Stimulated activated CD4-positive, alpha-beta T cell treated with anti-CD3 and anti-CD28 coated beads, Interleukin-15, amount 100 ng/mL, for 24 hours (primary cell): ENCODE measurements around the gene PHTF2.
"Not testable (repeated sequence)": the region's sequence is repeated elsewhere in the genome, so short reads cannot be mapped to it uniquely, and the experiment has no call there.

Experiments used
- DNase-seq: peaks from one replicate; pipeline ENCODE4 v3.0.0-alpha.2; 2020

The PHTF2 gene

DNA sequence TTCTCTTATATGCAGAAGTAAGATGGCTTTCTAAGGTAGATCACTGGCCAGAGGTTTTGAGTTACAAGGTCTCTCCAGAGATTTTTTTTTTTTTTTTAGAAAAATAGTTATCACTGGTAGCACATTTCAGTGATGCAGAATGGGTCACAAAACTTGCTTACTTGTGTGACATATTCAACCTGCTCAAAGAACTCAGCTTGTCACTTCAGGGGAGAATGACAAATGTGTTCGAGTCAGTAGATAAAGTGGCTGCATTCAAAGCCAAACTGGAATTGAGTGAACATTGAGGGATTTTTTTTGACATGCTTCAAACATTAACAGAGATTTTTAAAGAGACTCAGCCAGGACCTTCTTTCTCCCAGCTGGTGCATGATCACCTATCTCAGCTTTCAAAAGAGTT is 33.4 kb downstream of the PHTF2 start:
- no peak for DNase-seq

DNA sequence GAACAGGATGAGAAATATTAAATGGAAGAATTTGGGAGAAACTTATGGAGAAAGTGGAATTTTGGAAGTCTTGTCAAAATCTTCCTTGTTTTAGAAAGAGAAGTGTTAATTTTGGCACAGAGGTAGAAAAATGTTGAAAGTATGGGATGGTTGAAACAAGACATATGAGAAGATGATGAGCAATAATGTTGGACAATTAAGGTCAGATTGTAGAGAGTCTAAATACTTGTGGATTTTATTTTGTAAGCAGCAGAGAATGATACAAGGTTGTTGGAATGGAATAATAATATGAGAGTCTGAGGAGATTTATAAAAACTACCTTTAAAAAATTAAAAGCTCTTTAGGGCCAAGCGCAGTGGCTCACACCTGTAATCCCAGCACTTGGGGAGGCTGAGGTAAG is 34.6 kb downstream of the PHTF2 start:
- DNase-seq = no peak

DNA sequence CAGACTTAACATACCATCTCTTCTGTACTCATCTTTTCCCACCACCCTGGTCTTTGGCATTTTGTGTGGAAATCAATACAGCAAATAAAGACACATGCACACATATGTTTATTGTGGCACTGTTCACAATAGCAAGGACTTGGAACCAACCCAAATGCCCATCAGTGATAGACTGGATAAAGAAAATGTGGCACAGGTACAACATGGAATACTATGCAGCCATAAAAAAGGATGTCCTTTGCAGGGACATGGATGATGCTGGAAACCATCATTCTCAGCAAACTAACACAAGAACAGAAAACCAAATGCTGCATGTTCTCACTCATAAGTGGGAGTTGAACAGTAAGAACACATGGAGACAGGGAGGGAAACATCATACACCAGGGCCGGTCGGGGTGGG is 37.9 kb downstream of the PHTF2 start:
- not testable (repeated sequence) for DNase-seq

DNA sequence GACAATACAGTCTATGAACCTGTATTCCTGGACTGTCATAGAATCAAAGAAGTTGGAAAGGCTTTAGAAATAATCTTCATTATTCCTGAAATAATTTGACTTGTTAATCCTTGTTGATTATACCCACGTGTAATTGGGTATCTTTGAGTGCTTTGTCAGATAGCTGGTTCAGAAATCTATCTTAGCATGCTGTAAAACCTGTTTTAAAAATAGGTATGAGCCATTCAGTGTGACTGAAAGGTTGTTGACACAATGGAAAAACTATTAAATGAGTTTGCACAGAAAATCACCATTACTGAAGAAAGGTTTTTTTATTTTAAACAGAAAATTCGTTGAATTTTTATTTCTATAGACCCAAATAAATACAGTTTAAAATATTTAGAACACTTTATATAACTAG is 38.7 kb downstream of the PHTF2 start:
- DNase-seq = no peak

DNA sequence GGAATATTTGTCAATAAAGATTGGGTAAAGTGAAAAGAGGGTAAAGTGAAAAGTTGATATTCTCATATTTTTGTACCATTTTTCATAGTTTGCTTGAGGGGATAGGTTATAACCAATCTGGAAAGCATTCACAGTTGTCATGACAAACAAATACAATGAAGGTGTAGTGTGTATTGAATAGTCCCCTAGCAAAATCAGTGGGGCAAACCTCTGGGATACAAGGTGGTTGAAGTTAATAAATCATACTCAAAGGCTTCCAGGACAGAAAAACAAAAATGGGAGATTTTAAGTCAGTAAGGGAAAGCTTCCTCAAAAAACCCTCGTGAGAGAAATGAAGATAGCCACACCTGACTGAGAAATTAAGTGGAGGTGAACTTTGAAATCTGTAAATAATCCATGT is 39.4 kb downstream of the PHTF2 start:
- DNase-seq = no peak

DNA sequence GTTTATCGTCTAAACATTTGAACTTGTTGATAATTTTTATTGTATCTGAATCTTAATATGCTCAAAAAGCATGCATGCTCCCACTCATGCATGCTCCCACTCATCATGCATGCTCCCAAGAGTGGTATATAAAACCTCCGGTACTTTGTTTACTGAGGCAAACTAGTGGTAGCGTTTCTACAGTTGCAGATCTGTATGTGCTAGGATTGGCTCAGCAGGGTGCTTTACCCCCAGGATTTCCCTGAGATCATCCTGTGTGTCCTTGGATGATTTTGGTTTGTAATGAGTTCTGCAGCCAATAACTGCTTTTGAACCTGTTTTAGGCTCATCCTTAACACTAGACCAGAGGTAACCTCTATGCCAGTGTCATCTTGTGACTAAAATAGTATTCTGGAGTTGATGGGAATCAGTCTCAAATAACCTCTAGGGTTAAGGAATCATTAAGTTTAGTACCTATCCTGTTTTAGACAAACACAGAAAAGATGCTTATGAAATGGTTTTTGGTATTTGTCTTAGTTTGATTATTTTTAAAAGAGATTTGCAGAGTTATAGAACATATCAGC is 40.4 kb downstream of the PHTF2 start:
- no peak for DNase-seq

DNA sequence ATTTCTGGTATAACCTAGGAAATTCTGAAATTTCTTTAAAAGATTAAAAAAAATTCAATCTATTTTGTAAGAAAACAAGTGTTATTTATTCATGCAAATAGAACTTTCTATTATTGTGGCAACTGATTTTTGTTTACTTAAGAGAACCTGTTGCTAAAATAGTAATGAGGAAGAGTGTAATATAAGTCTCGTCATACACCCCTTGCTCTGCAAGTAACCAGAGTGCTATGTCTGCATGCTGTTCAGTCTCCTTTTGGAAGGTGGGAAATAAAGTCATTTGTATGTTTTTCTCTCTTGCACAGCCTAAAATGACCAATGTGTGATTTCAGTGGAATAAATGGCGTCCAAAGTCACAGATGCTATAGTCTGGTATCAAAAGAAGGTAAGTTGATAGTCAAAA is 41.3 kb downstream of the PHTF2 start:
- no peak for DNase-seq

DNA sequence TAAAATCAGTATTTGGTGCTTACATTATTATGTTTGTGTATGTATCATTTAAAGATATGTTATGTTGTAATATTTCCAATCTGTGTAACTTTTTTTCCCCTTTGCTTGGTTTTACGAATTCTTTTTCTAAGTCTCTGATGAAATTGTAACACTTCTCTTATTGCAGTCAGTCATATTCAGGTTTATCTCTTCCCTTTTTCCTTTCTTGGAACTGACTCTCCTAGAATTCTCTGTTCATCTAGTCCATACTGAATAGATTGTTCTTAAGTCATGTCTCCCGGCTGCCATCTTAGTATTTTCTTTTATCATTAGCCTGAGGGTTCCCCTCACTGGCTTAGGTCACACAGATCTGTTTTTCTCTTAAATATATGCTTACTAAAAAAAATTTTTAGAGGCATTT is 44.6 kb downstream of the PHTF2 start:
- no peak for DNase-seq

DNA sequence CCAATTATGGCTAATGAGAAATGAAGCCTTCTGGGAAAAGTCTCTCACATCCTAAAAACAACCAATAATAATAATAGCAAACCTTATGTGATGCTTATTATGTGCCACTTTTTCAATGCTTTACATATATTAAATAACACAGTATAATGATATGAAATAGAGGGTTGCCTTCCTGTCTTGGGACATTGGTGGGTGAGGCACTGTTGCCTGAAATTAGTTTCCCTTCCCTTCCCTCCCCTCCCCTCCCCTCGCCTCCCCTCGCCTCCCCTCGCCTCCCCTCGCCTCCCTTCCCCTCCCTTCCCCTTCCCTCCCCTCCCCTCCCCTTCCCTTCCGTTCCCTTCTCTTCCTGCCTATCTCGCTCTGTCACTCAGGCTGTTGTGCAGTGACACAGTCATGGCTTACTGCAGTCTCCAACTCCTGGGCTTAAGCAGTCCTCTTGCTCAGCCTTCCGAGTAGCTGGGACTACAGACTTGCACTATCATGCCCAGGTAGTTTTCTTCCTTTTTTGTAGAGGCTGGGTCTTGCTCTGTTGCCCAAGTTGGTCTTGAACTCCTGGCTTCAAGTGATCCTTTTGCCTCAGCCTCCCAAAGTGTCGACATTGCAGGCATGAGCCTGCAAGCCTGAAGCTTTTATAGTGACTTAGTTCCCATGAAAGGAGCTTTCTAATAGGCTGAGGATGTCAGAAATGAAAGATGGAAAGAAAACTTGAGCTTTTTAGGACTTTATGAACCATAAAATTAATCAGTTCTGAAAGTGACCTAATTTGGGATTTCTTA is 47.9 kb downstream of the PHTF2 start:
- no peak for DNase-seq

DNA sequence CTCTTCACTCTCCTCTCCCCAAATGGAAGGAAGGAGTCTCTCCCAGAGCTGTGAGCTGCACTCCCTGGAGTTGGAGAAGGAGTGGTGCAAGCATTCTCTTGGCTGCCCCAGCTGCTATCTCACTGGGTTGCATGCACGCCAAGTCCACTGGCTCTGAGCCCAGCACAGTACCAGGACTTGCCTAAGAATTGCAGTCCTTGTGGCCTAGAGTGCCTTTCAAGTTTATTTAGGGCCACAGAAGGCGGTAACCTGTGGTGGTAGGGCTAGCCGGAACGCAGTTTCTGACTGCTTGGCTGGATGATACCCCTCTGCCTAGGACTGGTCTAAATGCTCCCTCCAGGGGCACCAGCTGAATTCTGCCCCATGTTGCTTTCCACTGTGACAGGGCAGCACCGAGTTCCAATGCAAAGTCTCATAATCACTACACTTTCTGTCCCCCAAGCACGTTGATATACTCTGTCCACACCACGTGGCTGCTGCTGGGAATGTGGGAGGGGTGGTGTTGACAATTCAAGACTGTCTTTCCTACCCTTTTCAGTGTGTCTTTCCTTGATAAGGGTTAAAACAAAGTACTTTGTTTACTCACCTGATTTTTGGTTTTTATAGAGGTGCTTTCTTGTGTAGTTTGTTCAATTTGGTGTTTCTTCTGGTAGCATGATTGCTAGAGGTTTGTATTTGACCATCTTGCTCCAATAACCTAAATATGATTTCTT is 57.0 kb downstream of the PHTF2 start:
- DNase-seq = no peak

DNA sequence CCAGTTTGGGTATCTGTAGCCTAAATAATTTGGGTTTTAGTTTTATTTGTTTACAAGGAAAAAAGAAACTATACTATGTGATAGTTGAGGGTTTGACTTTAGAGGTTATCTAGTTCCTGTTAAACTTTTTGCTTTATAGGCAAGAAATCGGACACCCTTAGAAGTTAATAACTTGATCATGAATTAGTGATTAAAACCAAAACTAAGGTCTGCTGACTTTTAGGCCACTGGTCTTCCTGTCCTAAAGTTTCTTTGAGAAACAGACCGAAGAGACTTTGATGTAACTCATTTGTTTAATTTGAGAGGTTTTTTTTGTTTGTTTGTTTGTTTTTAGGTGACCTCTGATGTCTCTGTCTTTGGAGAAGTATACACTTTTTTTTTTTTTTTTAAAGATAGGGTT is 59.7 kb downstream of the PHTF2 start:
- no peak for DNase-seq

DNA sequence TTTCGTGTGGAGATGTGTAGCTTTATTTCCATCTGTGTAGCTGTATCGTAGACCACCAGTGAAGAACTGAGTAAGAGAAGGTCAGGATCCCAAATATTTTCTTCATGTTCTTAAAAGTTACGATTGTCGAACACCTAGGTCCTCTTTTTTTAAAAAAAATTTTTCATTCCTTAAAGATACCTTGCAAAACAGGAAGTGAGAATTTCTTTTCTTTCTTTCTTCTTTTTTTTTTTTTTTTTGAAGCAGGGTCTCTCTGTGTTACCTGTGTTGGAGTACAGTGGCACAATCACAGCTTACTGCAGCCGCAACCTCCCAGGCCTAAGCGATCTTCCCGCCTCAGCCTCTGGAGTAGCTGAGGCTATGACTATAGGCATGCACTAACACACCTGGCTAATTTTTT is 60.8 kb downstream of the PHTF2 start:
- no peak for DNase-seq

DNA sequence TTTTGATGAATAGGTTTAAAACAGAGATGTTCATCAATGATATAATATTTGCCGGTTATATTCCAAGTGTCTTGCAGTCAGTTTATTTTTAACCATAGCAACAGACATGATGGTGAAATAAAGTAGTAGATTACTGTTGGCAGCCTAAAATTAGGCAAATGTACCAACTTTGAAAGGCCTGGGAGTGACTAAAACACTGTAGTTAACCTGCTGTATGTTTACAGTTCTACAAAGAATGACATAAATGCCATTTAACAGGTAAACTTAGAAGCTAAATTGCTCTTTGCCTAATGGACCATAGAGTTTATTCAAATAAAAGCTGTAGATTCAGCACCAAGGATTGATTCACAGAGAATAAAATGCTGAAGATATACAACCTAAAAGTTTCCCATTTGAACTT is 64.1 kb downstream of the PHTF2 start:
- no peak for DNase-seq

DNA sequence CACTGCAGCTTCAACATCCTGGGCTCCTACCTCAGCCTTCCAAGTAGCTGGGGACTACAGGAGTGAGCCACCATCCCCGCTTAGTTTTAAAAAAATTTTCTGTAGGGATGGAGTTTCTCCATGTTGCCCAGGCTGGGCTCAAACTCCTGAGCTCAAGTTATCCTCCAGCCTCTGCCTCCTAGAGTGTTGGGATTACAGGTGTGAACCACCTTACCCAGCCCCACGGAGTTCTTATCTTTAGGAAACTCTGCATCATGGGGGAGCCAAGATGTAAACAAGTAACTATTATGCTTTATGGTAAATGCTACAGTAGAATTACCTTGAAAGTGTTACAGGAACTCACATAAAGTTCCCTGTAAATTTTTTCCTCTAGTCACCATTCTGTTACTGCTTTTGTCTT is 65.3 kb downstream of the PHTF2 start:
- no peak for DNase-seq

DNA sequence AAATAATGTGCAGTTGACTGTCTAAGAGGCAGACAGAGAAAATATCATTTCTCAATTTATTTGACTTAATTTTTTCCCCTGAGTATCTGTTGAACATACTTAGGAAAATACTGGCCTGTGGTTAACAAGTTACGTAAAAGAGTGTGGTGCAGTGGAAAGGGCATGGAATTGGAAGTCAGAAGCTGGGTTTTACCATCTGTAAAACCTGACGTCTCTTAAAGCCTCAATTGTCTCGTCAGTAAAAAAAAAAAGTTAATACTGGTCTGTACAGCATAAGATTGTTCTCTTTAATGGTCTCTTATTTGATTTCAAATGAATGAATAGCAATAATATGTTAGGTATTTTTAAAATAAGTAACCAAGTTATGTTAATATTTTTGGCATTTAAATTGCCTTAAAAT is 67.8 kb downstream of the PHTF2 start:
- DNase-seq = no peak

DNA sequence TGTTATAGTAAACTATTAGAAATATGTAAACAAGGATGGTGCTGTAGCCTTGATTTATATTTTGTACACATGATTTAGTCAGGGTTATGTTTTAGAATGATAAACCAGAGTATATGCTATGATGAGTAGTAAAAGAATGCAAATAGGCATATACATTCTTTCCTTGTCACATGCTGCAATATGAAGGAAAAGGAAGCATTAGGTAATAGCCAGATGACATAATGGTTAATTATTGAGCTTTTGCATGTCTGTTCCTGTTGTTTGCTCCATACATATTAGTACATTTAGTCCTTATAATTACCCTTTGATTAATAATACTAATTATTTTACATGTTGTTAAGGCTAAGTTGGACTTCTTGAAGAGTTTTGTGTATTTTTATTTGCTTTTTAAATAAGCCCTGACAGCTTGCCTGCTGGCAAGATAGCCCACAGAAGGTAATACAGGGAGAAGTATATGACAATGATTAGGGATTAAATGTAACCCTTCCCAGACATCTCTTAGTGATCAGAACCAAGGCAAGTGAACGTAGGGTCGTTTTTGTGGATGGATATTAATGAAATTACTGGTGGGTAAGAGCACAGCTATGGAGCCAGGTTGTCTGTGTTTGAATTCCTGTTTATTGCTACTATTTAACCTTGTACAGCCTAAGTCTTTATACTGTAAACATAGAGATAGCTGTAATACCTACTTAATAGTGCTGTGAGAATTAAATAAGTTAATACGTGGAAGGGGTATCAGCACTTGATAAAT is 68.4 kb downstream of the PHTF2 start:
- DNase-seq = no peak

DNA sequence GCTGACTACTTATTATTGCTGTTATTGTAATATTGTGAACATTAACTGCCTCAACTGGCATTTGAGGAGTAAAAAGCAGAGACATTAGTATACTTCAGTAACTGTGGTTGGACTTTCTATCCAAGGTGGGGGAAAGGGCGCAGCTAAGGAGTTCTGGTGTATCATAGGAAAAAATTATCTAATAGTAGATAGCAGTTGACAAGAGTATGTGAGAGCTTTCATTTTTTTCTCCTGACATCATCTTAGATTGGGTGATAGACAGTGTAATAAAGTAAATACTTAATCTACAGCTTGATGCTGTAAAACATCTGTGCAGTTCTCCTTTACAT is 68.9 kb downstream of the PHTF2 start:
- DNase-seq = no peak

DNA sequence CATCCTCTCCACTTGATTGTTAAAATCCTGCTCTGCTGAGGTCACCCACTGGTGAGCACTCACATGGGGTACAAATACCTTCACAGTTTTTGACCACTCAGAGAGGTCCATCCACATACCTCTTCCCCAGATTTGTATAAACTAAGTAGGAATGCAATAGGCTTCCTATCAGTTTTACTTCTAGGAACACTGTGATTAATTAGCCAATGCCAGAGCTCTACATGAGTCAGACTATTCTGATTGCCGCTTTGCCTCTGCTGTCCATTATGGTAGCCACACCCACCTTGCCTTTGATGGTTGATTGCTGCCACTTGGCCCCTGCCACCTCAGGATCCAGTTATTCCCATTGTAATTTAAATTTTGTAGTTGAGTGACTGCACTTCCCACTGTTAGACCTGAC is 73.7 kb downstream of the PHTF2 start:
- not testable (repeated sequence) for DNase-seq

DNA sequence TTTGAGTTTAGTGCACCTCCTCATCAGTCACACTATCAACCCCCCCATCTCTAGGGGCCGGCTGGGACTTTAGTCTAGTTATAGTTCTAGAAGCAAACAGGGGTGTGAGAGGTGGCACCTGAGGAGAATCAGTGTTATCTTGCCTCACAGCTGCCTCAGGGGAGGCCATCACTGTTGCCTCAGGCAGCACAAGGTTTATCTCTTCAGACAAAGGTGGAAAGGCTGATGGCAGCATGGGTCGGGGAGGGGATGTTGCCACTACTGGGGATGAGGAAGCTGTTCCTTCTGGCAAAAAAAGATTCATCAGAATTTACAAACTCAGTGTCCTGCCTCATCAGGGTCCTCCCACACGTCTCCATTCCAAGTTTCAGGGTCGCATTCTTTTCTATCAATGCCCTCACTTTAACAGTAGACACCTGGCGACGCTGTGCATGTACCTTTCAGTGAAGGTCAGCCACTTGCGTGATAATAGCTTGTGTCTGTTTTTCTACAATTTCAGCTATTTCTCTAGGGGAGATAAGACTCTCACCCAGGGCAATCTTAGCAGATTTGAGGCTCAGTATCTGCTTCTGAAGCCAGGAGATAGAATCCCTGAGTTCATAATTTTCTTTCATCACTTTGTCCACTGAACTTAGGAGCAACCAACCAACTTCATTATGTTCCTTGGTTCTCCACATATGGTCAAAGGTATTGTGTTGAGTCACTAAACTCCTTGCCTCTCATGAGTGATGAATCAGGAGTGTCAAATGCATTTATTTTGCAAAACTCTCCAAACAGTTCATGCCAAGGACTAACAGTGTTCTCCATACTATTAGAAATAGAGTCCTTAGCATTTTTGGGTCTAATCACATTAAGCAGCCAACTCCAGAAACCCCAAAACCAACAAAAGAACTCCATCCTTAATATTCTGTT is 75.1 kb downstream of the PHTF2 start:
- not testable (repeated sequence) for DNase-seq

DNA sequence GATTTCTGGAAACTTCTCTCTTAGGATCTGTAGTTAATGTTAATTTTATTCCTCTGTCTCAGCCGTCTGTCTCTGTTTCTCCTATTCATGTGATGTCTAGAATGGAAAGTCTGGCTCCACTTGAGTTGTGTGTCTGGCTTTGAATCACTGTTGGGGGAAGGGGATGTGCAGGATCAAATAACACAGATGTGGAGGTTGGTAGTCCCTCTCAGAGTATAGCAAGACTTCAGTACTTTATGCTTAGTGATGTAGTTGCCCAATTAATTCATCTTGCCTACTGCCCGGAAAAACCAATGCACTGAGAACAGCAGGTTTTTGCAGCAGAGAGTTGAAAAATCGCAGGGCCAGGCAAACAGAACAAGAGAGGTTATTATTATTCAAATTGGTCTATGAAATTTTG is 79.2 kb downstream of the PHTF2 start:
- DNase-seq = no peak

DNA sequence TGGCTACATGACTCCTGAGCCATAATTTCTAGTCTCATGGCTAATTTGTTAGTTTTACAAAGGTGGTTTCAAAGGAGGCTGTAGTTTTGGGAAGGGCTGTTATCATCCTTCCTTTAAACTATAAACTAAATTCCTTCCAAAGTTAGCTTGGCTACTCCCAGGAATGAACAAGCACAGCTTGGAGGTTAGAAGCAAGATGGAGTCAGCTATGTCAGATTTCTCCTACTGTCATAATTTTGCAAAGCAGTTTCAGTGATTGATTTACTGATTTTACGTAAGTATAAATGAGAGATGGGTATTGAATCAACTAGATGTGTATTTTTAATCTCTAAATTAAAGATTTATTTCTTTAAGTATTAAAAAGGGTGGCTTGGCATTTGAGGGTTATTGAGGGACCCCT is 79.9 kb downstream of the PHTF2 start:
- DNase-seq = no peak

DNA sequence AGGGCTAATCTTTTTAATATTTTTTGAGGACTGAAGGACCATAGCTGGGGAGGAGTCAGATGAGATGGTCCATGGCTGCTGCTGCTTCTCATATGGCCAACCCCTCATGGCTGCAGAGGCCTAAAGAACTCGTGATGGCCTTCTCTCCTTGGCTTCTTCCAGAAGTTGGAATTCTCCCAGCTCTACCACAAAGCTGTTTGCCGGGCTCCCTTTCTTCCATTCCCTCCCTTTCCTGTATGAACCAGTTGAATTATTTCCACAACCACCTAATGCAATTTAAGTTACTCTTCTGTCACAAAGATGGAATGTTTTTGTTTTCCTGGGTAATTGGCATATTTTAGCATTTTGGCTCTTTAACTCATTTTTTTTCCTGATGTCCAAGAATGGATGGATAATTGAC is 80.7 kb downstream of the PHTF2 start:
- no peak for DNase-seq

DNA sequence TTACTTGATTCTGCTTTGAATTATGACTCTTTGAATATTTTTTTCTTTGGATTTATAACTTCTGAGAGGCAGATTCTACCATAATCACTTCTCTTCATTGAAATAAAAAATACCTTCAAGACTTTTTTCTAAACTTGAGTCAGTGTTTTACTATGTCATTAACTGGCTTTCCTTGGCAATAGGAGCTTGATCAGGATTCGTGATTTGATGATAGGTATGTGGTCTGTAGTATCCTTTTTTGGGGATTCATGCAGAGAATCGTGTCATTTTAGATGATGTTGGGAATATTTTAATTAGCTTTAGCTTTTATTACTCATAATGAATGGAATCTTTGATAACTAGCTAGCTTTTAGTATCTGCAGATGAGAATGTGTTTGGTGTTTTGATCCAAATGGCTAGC is 83.3 kb downstream of the PHTF2 start:
- DNase-seq = no peak
